ENCODE results near the gene USP30.

USP30 gene

DNA sequence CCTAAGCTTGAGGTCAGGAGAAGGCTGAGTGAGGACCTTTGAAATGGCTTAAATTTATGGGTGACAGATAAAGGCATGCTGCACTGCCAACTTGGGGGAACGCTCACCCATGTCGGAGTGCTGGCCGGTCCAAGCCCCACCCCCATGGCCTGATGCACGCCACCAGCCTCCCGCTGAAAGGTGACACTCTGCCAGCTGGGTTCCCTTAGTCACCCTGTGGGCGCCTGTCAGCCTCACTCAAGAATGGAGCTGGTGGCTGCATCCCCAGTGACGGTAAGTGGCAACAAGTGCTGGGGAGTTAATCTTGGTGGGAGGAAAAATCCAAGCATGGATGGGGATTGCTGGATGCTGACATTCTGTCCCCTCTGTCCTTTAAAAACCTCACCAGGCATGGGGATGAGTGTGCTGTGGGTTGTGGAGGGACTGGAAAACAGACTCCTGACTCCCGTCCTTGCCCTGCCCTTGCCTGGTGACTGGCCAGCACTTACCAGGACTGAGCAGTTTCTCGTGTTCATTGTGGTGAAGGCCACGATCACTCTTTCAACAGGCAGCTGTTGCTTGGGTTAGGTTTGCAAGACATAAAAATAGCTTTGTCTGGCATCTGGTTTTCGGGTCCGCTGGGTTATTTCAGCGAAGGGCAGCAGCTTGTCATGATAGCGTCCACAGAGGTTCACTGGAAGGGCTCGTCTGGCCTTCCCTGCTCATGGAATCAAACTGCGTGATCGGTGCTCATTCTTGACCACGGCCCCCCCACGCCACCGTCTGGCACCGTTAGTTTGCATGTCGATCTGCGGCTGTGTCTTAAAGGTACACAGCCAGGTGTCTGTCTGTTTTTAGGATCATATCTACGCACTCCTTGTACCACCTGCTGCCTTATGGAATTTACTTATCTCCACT lies 79.0 kb downstream of the USP30 start:
- no peak for DNase-seq (ENCODE audit: low read depth)
- no peak overlapping the region for H3K4me3 ChIP-seq (ENCODE audit: low read depth, low read length)
- TF ChIP-seq, protein P1, sequence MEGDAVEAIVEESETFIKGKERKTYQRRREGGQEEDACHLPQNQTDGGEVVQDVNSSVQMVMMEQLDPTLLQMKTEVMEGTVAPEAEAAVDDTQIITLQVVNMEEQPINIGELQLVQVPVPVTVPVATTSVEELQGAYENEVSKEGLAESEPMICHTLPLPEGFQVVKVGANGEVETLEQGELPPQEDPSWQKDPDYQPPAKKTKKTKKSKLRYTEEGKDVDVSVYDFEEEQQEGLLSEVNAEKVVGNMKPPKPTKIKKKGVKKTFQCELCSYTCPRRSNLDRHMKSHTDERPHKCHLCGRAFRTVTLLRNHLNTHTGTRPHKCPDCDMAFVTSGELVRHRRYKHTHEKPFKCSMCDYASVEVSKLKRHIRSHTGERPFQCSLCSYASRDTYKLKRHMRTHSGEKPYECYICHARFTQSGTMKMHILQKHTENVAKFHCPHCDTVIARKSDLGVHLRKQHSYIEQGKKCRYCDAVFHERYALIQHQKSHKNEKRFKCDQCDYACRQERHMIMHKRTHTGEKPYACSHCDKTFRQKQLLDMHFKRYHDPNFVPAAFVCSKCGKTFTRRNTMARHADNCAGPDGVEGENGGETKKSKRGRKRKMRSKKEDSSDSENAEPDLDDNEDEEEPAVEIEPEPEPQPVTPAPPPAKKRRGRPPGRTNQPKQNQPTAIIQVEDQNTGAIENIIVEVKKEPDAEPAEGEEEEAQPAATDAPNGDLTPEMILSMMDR (IDR thresholded peaks at IDR 0.05; ENCODE audit: insufficient read depth, low read depth, low read length, missing control alignments) = no peak

DNA sequence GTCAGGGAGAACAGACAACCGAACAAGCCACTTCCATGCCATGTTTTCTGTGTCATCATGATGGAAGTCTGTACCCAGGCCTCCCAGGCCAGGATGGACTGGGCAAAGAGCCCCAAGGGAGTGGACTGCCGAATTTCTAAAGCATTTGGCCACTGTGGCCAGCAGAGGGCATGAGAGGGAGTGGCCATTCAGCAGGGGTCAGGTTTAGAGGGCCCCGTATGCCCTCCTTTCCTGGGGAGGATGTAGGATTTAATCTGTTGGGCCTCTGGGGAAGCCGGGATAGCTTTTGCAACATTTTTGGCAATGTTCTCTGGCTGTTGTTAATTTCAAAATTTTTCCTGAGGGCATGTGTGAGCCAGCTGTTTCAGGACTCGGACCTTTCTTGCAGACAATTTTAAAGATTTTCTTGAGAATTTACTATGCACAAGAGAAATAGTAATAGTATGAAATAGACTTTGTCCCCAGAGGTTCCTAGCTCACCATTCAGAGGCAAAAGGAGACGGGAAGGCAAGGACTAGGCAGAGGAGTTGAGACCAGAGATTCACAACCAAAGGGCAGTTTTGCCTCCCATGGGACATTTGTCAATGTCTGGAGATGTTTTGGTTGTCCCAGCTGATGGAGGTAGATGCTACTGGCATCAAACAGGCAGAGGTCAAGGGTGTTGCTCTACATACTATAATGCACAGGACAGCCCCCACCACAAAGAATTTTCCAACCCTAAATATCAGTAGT lies 82.0 kb downstream of the USP30 start:
- TF ChIP-seq, protein P1 (IDR thresholded peaks at IDR 0.05; ENCODE audit: insufficient read depth, low read depth, low read length, missing control alignments) = peak; percentile 36
- no peak overlapping the region for H3K4me3 ChIP-seq (ENCODE audit: low read depth, low read length)
- no peak for DNase-seq (ENCODE audit: low read depth)

DNA sequence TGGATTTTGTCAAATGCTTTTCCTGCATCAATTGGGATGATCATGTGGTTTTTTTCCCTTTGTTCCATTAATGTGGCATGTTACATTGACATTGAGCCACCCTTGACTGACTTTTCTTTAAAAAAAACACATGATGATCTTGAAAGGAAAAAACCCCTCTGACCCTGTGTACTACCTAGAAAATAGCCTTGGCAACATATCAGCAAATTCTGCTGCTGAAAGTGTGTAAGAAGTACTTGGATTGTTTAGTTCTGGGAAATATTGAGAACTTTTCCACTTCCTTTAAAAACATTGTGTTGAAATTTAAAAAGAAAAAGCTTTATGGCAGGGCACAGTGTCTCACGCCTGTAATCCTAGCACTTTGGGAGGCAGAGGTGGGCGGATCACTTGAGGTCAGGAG lies 84.7 kb downstream of the USP30 start:
- no peak overlapping the region for H3K4me3 ChIP-seq (ENCODE audit: low read depth, low read length)
- DNase-seq (ENCODE audit: low read depth) = no peak
- TF ChIP-seq, protein P1 (IDR thresholded peaks at IDR 0.05; ENCODE audit: insufficient read depth, low read depth, low read length, missing control alignments) = no peak
